Activated T-helper 17 cell treated with anti-CD3 and anti-CD28 coated beads, Interleukin-2, amount 50 U/mL, for 72 hours (primary cell): ENCODE measurements around the gene NARF. TPM values are rescaled to one million over a fixed set of nuclear protein-coding genes. Genes with fewer than 3 reads are reported as not detected.

ENCODE experiments used
- ATAC-seq: fragments of 150-1000 bp; cut with Tn5 transposase; replicated peaks from 2 replicates; pipeline ENCODE4 v1.10.0; 2021; ENCODE audit warnings: mild to moderate bottlenecking, moderate library complexity
- H3K27ac Mint-ChIP-seq: one replicate; pipeline ENCODE4 v1.8.0; 2022; ENCODE audit warnings: mixed read lengths
- H3K27me3 Mint-ChIP-seq: one replicate; pipeline ENCODE4 v1.8.0; 2022; ENCODE audit warnings: mixed read lengths
- H3K36me3 Mint-ChIP-seq: one replicate; pipeline ENCODE4 v1.8.0; 2022; ENCODE audit warnings: low read depth, mild to moderate bottlenecking, mixed read lengths
- H3K4me1 Mint-ChIP-seq: one replicate; pipeline ENCODE4 v1.8.0; 2022; ENCODE audit warnings: mixed read lengths
- H3K4me3 Mint-ChIP-seq: one replicate; pipeline ENCODE4 v1.8.0; 2022; ENCODE audit warnings: mild to moderate bottlenecking, mixed read lengths
- H3K9me3 Mint-ChIP-seq: one replicate; pipeline ENCODE4 v1.8.0; 2022; ENCODE audit warnings: mixed read lengths
- total RNA-seq, 2 donors: library from RNA; stranded (reverse); gene quantifications; one replicate each; pipeline ENCODE4 v1.2.3, GENCODE V29; 2022

NARF gene
- total RNA-seq, 2 donors from 2014 or later: 164 to 194 TPM

DNA sequence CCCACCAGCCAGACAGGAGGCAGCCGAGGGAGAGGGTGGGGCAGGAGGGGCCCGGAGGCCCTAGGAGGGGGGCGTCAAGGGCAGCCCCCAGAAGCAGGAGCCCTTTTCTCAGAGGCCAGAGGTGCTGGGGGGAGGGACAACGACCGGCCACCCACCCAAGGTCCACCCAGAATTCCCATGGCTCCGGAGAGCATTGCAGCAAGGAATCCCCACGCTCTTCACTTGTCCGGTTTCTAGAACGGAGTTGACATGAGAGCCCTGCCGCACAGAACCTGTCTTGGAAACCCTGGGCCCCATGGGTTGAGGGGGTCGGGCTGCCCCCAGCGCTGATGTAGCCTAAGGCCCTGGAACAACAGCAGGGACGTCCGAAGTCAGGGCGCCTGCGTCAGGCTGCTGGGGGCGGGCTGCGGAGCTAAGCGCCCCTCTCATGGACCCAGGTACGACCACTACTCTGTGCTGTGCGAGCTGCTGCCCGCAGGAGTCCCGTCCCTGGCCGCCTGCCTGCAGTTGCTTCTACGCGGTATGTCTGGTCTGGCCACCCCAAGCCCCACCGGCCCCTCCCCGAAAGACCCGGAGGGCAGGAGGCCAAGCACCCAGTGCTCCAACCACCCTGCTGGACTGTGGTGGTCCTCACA lies 19.2 kb upstream of the NARF start:
- H3K36me3 Mint-ChIP-seq: peaks cover 15% of the 10 kb centered on the region
- no peak for ATAC-seq
- H3K4me3 Mint-ChIP-seq: no peak overlapping the region
- H3K9me3 Mint-ChIP-seq: no peaks in the 10 kb centered on the region
- no peak overlapping the region for H3K27ac Mint-ChIP-seq
- no peaks in the 10 kb centered on the region for H3K27me3 Mint-ChIP-seq
- no peaks in the 10 kb centered on the region for H3K4me1 Mint-ChIP-seq

DNA sequence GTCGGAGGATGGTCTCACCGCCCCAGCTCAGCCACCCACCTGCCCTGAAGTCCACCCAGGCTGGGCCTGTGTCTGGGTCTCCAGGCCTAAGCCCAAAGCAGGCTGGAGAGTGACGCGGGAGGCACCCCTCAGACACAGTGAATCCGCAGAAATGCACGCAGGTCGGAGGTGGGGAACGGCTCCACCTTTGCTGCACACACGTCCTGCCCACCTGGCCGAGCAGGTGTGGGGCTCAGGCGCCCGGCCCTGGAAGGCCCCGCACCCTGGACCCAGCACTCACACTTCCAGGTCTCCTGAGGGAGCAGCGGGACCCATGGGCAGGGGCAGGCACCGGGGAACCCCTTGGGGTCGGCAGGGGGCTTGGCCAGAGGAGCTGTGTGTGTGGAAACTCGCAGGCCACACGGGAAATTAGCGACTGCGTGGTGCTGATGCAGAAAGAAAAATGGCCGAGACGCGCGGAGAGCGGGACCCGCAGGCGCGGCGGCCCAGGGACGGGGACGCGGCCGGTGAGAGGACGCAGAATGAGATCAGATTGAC lies 18.6 kb upstream of the NARF start:
- H3K27me3 Mint-ChIP-seq: no peaks in the 10 kb centered on the region
- no peak overlapping the region for H3K27ac Mint-ChIP-seq
- ATAC-seq: no peak
- no peaks in the 10 kb centered on the region for H3K9me3 Mint-ChIP-seq
- H3K36me3 Mint-ChIP-seq: peaks cover 15% of the 10 kb centered on the region
- no peaks in the 10 kb centered on the region for H3K4me1 Mint-ChIP-seq
- H3K4me3 Mint-ChIP-seq: no peak overlapping the region

DNA sequence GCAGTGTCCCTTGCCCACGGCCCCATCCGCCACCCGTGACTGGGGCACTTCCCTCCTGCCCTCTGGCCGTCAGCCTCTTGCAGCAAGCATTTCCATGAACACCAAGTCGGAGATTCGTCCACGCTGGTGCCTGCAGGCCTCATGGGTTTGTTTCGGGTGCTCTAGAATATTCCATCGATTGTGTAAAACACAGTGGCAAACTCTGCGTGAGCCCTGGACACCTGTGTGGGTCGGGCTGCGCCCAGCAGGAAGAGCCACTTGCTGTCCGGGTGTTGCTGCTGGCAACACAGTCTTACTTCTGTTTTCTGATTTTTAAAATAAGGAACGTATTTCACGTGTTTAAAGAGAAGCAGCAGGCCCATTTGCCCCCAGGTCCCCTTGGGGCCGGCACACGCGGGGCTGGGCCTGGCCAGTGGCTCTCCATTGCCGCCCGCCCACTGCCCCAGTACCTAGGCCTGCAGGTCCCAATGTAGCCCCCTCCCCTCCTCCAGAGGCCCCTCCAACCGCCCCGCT lies 18.0 kb upstream of the NARF start:
- Mint-ChIP-seq H3K27me3 (no peaks in the 10 kb centered on the region), H3K4me3 (no peak overlapping the region), H3K4me1 (no peaks in the 10 kb centered on the region), H3K36me3 (peaks cover 15% of the 10 kb centered on the region), H3K9me3 (no peaks in the 10 kb centered on the region), H3K27ac (peak overlapping the region; percentile 36)
- ATAC-seq: no peak

DNA sequence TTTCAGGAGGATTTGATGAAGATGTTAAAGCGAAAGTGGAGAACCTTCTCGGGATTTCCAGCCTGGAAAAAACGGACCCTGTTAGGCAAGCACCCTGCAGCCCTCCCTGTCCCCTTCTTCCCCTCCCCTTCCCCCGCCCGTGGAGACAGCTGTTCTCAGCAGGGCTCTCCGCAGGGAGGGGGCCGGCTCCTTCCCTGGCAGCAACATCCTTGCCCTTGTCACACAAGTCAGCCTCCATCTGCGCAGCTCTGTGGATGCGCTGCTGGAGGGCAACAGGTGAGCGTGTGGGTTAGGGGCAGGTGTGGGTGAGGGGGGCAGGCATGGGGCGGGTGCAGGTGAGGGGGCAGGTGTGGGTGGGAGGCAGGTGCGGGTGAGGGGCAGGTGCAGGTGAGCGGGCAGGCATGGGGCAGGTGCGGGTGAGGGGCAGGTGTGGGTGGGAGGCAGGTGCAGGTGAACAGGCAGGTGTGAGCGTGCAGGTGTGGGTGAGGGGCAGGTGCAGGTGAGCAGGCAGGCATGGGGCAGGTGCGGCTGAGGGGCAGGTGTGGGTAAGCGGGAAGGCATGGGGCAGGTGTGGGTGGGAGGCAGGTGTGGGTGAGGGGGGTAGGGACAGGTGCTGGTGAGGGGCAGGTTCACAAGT lies 17.4 kb upstream of the NARF start:
- Mint-ChIP-seq H3K27ac (no peak overlapping the region), H3K9me3 (no peaks in the 10 kb centered on the region), H3K36me3 (peaks cover 19% of the 10 kb centered on the region), H3K4me3 (no peak overlapping the region), H3K27me3 (no peaks in the 10 kb centered on the region), H3K4me1 (no peaks in the 10 kb centered on the region)
- ATAC-seq: no peak

DNA sequence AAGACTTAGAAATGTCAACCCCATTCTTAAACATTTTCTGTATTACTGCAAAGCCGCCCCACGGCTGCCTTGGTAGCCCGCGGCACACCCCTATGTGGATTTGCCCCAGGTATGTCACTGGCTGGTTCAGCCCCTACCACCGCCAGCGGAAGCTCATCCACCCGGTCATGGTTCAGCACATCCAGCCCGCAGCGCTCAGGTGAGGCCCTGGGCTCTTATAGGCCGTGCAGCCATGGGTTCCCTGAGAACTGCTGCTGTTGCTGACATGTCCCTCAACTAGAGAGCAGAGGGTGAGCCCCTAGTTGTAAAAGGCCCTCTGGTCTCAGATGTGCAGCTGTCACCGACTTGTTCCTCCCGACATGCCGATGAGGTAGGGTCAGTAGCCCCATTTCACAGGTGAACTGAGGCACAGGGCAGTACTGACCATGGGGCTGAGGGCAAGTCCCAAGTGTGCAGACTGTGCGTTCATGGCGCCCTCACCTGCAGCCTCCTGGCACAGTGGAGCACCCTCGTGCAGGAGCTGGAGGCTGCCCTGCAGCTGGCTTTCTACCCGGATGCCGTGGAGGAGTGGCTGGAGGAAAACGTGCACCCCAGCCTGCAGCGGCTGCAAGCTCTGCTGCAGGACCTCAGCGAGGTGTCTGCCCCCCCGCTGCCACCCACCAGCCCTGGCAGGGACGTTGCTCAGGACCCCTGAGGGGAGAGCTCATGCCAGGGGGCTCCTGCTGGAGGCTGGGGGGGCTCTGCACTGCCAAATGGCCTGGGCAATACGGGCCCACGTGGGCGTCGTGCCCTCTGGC lies 16.7 kb upstream of the NARF start:
- H3K36me3 Mint-ChIP-seq: peaks cover 27% of the 10 kb centered on the region
- H3K27me3 Mint-ChIP-seq: no peaks in the 10 kb centered on the region
- H3K27ac Mint-ChIP-seq: no peak overlapping the region
- no peak overlapping the region for H3K4me3 Mint-ChIP-seq
- ATAC-seq: peak; percentile 9
- H3K4me1 Mint-ChIP-seq: no peaks in the 10 kb centered on the region
- no peaks in the 10 kb centered on the region for H3K9me3 Mint-ChIP-seq

DNA sequence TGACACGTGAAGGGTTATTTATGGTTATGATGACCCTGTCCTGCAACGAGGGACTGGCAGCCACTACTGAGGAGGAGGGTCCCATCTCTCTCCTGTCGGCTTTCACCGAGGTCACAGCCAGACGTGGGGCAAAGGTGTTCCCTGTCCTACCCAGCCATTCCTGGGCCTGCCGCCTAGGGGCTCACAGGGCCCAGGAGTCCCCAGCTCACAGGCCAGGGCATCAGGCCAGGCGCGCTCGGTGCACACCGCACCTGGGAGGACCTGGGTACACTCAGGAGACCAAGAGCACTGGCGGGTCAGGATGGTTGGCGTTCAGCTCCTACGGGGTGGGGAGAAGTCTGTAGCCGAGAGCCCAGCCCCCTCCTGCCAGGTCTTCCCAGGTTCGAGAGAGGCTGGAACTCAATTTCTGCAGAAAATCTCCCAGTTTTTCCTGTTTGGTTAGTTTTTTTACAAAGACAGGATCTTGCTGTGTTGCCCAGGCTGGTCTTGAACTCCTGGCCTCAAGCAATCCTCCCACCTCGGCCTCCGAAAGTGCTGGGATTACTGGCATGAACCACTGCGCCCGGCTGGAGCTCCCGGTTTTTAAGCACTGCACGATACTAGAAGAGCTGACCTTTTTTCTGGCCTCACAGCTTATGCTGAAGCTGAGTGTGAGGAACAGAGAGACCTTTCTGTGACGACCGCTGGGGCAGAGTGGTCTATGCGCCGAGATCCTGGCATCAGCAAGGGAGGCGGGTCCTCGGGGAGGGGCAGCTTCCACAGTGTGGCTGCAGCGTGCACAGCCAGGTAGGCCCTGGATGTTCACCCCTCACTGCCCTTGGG lies 15.7 kb upstream of the NARF start:
- no peaks in the 10 kb centered on the region for H3K27me3 Mint-ChIP-seq
- H3K4me1 Mint-ChIP-seq: no peaks in the 10 kb centered on the region
- no peaks in the 10 kb centered on the region for H3K9me3 Mint-ChIP-seq
- no peak for ATAC-seq
- H3K36me3 Mint-ChIP-seq: peaks cover 37% of the 10 kb centered on the region
- no peak overlapping the region for H3K27ac Mint-ChIP-seq
- H3K4me3 Mint-ChIP-seq: no peak overlapping the region

DNA sequence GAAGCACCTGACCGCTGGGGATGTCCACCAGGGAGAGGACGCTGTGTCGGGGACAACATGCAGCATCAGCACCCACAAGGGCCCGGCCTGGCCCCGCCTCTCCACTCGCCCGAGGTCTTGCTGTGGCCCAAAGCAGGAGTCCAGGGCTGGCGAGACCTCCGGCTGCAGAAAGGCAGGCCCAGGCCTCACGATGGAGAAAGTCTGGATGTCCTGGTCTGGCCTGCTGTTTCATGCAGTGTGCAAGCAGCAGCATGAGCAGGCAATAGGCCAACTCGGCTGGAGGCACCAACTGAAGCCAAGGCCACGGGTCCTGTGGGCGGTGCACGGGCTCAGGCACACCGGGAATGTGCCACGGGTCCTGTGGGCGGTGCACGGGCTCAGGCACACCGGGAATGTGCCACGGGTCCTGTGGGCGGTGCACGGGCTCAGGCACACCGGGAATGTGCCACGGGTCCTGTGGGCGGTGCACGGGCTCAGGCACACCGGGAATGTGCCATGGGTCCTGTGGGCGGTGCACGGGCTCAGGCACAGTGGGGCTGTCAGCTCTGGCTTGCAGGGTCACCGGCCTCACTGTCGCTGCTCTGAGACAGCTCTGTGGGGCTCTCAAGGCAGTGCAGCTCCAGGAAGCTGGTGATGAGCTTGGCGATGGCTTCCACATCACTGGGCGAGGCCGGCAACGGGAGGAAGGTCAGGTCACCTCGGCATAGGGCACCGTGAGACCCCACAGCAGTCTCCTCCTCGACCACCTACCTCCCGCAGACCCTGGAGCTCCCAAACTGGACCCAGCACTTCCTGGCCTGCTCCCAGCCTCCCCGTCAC lies 14.9 kb upstream of the NARF start:
- Mint-ChIP-seq H3K4me1 (no peaks in the 10 kb centered on the region), H3K9me3 (no peaks in the 10 kb centered on the region), H3K27me3 (no peaks in the 10 kb centered on the region), H3K36me3 (peaks cover 39% of the 10 kb centered on the region), H3K27ac (no peak overlapping the region), H3K4me3 (no peak overlapping the region)
- ATAC-seq: no peak

DNA sequence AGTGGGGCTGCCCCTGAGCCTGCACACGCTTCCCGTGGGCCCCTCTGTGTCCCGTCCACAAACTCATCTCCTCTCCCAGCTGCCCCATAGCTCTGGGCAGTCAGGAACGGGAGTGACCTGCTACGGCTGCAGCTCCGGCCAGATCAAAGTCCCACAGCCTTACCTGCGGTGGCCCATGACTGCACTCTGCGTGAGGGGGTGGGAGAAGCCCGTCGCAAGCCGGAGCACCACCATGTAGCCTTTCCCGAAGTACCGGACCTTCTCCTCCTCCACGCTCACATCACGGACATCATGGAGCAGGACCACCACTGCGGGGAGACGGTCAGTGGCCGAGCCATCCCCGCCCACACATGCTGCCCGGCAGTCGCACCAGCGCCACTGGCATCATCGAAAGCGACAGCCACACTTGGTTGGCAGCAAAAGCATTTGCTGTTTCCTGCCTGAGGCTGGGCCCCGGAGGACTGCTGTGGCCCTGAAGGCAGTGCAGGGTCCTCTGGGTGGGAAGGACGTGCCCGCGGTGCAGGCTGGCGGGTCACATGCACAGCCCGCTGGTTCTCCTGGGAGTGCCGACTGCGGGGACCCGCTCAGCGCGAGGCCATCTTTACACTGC lies 14.2 kb upstream of the NARF start:
- Mint-ChIP-seq H3K4me3 (no peak overlapping the region), H3K27ac (no peak overlapping the region), H3K36me3 (peaks cover 46% of the 10 kb centered on the region), H3K4me1 (no peaks in the 10 kb centered on the region), H3K27me3 (no peaks in the 10 kb centered on the region), H3K9me3 (no peaks in the 10 kb centered on the region)
- no peak for ATAC-seq

DNA sequence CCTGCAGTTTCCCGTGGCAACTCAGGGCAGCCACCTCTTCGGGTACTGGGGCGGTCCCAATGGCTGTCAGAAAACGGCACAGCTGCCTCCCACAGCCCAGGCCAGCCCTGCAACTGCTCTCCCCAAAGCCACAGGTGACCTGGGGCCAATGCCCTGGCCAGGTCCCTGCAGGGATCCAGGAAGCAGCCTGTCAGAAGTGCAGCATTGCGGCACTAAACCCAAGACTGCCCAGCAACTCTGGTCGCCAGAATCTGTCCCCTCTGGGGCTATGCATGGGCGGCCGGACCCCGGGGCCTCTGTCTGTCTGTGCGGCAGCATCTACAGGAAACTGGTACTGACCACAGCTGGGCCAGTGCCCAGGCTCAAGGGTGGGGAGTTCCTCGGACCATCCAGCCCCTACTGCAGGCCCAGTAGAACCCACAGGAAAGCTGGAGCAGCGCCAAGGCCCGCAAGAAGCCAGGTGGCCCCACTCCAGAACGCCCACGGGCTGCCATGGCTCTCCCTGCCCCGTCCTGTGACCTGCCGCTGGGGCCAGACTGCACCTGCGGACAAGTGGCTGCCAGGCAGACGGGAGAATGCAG lies 13.5 kb upstream of the NARF start:
- no peak overlapping the region for H3K27ac Mint-ChIP-seq
- H3K27me3 Mint-ChIP-seq: no peaks in the 10 kb centered on the region
- no peak for ATAC-seq
- no peaks in the 10 kb centered on the region for H3K9me3 Mint-ChIP-seq
- H3K36me3 Mint-ChIP-seq: peaks cover 52% of the 10 kb centered on the region
- no peak overlapping the region for H3K4me3 Mint-ChIP-seq
- no peaks in the 10 kb centered on the region for H3K4me1 Mint-ChIP-seq

DNA sequence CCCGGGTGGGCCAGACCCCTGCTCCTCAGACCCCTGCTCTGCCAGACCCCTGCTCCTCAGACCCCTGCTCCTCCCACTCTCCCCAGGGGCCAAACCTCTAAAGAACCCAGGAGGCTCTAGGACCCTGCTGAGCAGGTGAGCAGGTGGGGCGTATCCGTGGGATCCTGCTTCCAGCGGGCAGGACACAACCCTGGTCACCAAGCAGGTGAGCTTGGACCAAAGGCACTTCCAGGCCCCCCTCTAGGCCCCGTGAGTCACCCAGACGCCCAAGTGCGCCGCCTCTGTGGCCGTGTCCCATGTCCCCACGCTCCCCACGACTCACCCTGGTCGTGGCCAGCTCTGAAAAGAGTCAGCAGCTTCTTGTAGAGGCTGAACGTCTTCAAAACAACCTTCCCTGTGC lies 13.0 kb upstream of the NARF start:
- peak overlapping the region; percentile 33 for H3K27ac Mint-ChIP-seq

DNA sequence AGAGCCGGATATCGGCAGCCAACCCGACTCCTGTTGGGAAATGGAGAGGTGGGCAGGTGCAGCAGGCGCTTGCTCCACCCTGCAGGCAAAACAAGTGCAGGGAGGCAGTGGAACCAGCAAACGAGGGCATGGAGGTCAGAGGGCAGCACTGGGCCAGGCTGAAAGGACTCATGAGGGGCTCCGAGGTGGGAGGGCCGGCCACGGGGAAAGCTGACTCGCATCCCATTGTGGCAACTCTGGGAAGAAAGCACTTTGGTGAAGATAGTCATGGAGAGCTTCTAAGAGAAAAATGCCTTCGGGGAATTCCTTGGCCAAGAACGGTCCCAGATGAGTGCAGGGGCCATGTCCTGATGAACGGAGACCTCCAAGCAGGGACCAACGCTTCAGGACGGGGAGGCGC lies 12.4 kb upstream of the NARF start:
- no peaks in the 10 kb centered on the region for H3K9me3 Mint-ChIP-seq
- H3K27me3 Mint-ChIP-seq: no peaks in the 10 kb centered on the region
- peaks cover 54% of the 10 kb centered on the region for H3K36me3 Mint-ChIP-seq
- peak overlapping the region; percentile 33 for H3K27ac Mint-ChIP-seq
- peaks cover 1% of the 10 kb centered on the region for H3K4me1 Mint-ChIP-seq
- H3K4me3 Mint-ChIP-seq: peak overlapping the region; percentile 37
- no peak for ATAC-seq

More for the DNA sequence above, 13.0 kb upstream of the NARF start:
- Mint-ChIP-seq H3K36me3 (peaks cover 54% of the 10 kb centered on the region), H3K9me3 (no peaks in the 10 kb centered on the region), H3K4me3 (no peak overlapping the region), H3K4me1 (no peaks in the 10 kb centered on the region), H3K27me3 (no peaks in the 10 kb centered on the region)
- no peak for ATAC-seq

DNA sequence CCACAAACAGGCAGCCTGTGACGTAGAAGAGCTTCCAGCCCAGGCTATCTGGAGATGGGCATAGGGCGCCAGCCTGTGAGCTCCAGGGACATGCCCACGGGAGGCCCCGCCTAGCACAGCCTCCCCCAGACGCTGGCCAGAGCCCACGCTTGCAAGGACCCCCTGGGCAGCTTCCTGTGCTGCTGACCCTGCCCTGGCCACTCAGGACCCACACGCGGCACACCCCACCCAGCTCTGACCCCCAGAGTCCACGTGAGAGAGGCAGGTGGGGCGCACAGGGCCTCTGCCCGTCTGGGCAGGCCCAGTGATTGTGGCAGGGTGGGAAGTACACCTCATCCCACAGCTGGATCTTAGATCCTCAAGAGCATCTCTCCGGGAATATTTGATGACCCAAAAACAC lies 11.9 kb upstream of the NARF start:
- no peaks in the 10 kb centered on the region for H3K9me3 Mint-ChIP-seq
- H3K27ac Mint-ChIP-seq: peak overlapping the region; percentile 33
- peaks cover 54% of the 10 kb centered on the region for H3K36me3 Mint-ChIP-seq
- no peak for ATAC-seq
- peak overlapping the region; percentile 37 for H3K4me3 Mint-ChIP-seq
- peaks cover 6% of the 10 kb centered on the region for H3K4me1 Mint-ChIP-seq
- no peaks in the 10 kb centered on the region for H3K27me3 Mint-ChIP-seq

DNA sequence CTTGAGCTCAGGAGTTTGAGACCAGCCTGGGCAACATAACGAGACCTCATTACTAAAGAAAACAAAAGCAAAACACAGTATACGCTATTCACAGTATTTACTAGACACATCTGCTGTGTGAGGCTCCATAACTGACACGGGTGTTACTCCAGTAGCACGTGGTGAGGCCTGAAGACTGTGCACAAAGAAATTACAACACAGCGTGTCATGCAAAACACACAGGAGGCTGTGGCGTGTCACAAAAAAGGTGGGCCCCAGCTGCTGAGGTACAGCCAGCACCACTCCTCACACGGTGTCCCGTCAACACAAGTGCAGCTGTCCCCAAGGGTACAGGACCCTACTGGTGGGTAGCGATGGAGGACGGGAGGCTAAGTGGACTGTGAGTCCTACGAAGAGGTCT lies 10.7 kb upstream of the NARF start:
- ATAC-seq: no peak
- Mint-ChIP-seq H3K27me3 (no peaks in the 10 kb centered on the region), H3K9me3 (no peaks in the 10 kb centered on the region), H3K36me3 (peaks cover 45% of the 10 kb centered on the region), H3K4me3 (peak overlapping the region; percentile 55), H3K4me1 (peaks cover 12% of the 10 kb centered on the region), H3K27ac (peak overlapping the region; percentile 38)
